WTC11 (cell line): Measurements from ENCODE around the gene RNF212.
"Not testable (repeated sequence)": the region's sequence is repeated elsewhere in the genome, so short reads cannot be mapped to it uniquely, and the experiment has no call there.

Experiments
- CBFB ChIP-seq: sonication (generic); formaldehyde crosslinking; IDR thresholded peaks from 2 replicates; pipeline ENCODE4 v1.8.1; 2022; ENCODE audit warnings: mild to moderate bottlenecking, low read depth, missing genetic modification reagents
- CTCF ChIP-seq: fragments of 200-600 bp; IDR thresholded peaks from 2 replicates; pipeline ENCODE4 v1.8.0; 2022; ENCODE audit warnings: antibody characterized with exemption
- TP53 ChIP-seq: sonication (generic); formaldehyde crosslinking; IDR thresholded peaks from 2 replicates; pipeline ENCODE4 v1.8.1; 2023; ENCODE audit warnings: mild to moderate bottlenecking, missing genetic modification reagents
- ZNF121 ChIP-seq: sonication (generic); formaldehyde crosslinking; IDR thresholded peaks from 2 replicates; pipeline ENCODE4 v1.8.0; 2023; ENCODE audit warnings: missing genetic modification reagents
- ZNF138 ChIP-seq: sonication (generic); formaldehyde crosslinking; conservative IDR thresholded peaks from 2 replicates; pipeline ENCODE4 v1.8.1; 2022; ENCODE audit warnings: mild to moderate bottlenecking, moderate library complexity, missing genetic modification reagents
- ZNF232 ChIP-seq: sonication (generic); formaldehyde crosslinking; IDR thresholded peaks from 2 replicates; pipeline ENCODE4 v1.8.0; 2022; ENCODE audit warnings: mild to moderate bottlenecking, missing genetic modification reagents

- TF ChIP-seq ZNF232 (CRISPR knock-in tag); ZNF121 (CRISPR knock-in tag); CTCF; TP53 (CRISPR knock-in tag); ZNF138 (CRISPR knock-in tag); CBFB (CRISPR knock-in tag): not testable (repeated sequence)
Observed at GRCh38 chr4:1055243-1055701, 58.1 kb downstream of the RNF212 start.
